ENCODE data around the gene FAM162B.

DNA sequence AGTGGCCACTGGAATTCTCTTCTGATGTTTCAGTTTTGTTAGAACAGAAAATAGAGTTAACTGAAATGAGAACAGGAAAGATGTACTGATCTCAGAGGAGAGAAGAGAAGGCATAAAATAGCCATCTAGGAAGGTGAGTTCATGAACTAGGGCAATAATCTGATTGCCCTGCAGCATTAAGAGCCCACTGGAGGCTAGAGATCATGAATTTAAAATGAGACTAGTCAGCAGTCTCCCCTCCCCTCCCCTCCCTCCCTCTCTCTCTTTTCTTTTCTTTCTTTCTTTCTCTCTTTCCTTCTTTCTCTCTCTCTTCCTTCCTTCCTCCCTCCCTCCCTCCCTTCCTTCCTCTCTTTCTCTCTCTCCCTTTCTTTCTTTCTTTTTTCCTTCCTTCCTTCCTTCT is 34.4 kb upstream of the FAM162B start:
- TF ChIP-seq POLR2AphosphoS5 (IDR thresholded peaks at IDR 0.05) (no peak), POLR2A (IDR thresholded peaks at IDR 0.05) (no peak)
- TF ChIP-seq, protein P1, sequence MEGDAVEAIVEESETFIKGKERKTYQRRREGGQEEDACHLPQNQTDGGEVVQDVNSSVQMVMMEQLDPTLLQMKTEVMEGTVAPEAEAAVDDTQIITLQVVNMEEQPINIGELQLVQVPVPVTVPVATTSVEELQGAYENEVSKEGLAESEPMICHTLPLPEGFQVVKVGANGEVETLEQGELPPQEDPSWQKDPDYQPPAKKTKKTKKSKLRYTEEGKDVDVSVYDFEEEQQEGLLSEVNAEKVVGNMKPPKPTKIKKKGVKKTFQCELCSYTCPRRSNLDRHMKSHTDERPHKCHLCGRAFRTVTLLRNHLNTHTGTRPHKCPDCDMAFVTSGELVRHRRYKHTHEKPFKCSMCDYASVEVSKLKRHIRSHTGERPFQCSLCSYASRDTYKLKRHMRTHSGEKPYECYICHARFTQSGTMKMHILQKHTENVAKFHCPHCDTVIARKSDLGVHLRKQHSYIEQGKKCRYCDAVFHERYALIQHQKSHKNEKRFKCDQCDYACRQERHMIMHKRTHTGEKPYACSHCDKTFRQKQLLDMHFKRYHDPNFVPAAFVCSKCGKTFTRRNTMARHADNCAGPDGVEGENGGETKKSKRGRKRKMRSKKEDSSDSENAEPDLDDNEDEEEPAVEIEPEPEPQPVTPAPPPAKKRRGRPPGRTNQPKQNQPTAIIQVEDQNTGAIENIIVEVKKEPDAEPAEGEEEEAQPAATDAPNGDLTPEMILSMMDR (IDR thresholded peaks at IDR 0.05) = no peak

Data from breast epithelium (tissue), 3 donors.